Smooth muscle cell of the brain vasculature (primary cell): ENCODE results near the gene WDR45B.
"Not testable (repeated sequence)": the region's sequence is repeated elsewhere in the genome, so short reads cannot be mapped to it uniquely, and the experiment has no call there.

Experiments used
- DNase-seq: peaks from one replicate; pipeline ENCODE4 v3.0.0-alpha.2; 2012; ENCODE audit warnings: low read depth, low spot score

The WDR45B gene

GRCh38 chr17:82599674-82600661 is 48.3 kb downstream of the WDR45B start:
- DNase-seq: no peak

- DNase-seq: no peak
These were observed 49.8 kb downstream of the WDR45B start for GRCh38 chr17:82598256-82599119.

GRCh38 chr17:82596837-82597672 is 51.2 kb downstream of the WDR45B start:
- no peak for DNase-seq

GRCh38 chr17:82596296-82596695 is 51.9 kb downstream of the WDR45B start:
- DNase-seq: no peak

GRCh38 chr17:82595893-82596292 is 52.4 kb downstream of the WDR45B start:
- DNase-seq: no peak

GRCh38 chr17:82594571-82594970 is 53.7 kb downstream of the WDR45B start:
- no peak for DNase-seq

GRCh38 chr17:82593590-82594087 is 54.6 kb downstream of the WDR45B start:
- no peak for DNase-seq

- peak; percentile 51 for DNase-seq
These were observed 55.3 kb downstream of the WDR45B start for GRCh38 chr17:82592767-82593589.

- no peak for DNase-seq
These were observed 55.9 kb downstream of the WDR45B start for GRCh38 chr17:82592289-82592766.

- no peak for DNase-seq
These were observed 57.2 kb downstream of the WDR45B start for GRCh38 chr17:82590881-82591539.

- DNase-seq: no peak
These were observed 58.0 kb downstream of the WDR45B start for GRCh38 chr17:82590216-82590615.

GRCh38 chr17:82589851-82590180 is 58.4 kb downstream of the WDR45B start:
- DNase-seq: no peak

- no peak for DNase-seq
These were observed 59.7 kb downstream of the WDR45B start for GRCh38 chr17:82588266-82589175.

GRCh38 chr17:82587234-82588086 is 60.8 kb downstream of the WDR45B start:
- DNase-seq: no peak

- DNase-seq: no peak
These were observed 61.5 kb downstream of the WDR45B start for GRCh38 chr17:82586576-82587233.

- not testable (repeated sequence) for DNase-seq
These were observed 62.2 kb downstream of the WDR45B start for GRCh38 chr17:82585935-82586575.
